Activated T-helper 9 cell treated with anti-CD3 and anti-CD28 coated beads, Interleukin-2, amount 50 U/mL, for 16 hours (primary cell): Measurements from ENCODE around the gene CRISPLD2.

ENCODE experiments used
- DNase-seq: peaks from one replicate; pipeline ENCODE4 v3.0.0-alpha.2; 2020; ENCODE audit warnings: low read depth

The CRISPLD2 gene

DNA sequence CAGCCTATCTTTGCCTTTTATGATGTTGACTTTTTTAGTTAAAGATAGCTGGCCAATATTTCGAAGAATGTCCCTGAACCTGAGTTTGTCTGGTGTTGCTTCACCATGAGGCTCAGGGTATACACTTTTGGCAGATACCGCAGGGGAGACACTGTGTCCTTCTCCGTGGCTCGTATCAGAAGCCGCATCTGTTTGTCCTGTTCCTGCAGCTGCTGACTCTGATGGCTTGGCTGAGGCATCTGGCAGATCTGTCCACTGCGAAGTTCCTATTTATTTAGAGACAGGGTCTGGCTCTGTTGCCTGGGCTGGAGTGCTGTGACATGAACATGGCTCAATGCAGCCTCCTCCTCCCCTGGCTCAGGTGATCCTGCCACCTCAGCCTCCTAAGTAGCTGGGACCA lies 93.5 kb downstream of the CRISPLD2 start:
- no peak for DNase-seq

DNA sequence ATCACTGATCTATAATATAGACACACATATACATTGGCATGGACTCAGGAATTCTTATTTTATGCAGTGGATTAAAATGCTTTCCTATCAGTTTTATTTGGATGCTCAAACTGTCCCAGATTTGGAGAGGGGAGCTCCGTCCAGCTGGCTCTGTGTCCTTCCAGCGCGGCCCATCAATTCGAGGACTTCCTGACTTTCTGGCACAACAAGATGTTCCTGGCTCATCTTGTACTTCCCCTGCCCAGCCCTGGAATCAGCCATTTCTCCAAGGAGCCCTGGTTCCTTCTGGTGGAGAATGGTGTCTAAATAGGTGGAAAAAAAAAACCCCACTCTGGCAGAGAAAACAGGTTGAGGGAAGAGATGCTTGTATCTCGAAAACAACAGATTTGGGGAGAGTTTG lies 94.5 kb downstream of the CRISPLD2 start:
- DNase-seq = no peak

DNA sequence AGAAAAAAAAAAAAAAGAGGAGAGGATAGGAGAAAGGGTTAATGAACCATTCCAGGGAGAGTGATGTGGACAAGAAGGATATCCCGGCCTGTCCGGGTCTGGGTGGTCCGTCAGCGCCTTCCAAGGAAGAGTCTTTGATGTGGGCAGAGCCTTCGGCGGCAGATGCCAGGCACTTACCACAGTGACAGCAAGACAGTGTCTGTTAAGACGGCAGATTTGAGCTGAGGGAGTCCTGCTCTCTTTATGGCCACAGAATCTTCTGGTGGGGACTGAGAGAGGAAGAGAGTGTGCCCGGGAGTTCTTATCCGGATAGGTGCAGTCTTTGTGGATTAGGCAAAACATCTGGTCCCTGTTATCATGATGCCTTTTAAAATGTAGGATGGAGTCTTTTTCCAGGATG lies 96.4 kb downstream of the CRISPLD2 start:
- no peak for DNase-seq

DNA sequence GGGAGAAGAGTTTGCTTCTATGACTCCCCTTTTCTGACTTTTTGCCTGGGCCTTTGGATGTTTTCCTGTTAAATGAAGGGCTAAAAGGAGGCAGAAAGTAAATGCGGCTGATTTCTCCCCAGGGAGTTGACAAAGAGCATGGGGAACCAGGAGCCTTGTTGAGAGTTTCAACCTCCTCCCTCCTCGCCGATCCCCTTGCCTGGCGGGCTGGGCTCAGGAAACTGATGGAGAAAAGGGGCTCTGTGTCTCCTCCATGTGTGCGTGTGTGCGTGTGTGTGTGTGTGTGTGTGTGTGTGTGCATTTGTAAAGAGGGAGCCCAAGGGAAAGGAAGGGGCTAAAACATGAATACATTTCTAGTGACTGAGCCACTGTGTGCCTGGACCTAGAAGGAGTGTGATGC lies 97.1 kb downstream of the CRISPLD2 start:
- no peak for DNase-seq

DNA sequence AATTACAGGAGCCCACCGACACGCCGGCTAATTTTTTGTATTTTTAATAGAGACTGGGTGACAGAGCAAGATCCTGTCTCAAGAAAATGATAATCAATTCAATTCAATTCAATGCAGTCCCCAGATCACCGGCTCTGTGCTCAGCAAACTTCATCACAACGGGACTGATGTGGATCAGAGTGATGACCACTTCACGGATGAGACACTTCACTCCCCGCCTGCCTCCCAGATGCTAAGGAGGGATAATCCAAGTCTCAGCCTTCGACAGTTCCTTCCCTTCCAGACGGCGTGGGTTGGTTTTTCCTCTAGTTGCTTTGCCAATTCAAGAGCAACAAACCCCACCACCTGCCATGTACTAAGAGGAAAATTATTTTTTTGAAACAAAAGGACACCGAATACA lies 97.7 kb downstream of the CRISPLD2 start:
- DNase-seq = no peak

DNA sequence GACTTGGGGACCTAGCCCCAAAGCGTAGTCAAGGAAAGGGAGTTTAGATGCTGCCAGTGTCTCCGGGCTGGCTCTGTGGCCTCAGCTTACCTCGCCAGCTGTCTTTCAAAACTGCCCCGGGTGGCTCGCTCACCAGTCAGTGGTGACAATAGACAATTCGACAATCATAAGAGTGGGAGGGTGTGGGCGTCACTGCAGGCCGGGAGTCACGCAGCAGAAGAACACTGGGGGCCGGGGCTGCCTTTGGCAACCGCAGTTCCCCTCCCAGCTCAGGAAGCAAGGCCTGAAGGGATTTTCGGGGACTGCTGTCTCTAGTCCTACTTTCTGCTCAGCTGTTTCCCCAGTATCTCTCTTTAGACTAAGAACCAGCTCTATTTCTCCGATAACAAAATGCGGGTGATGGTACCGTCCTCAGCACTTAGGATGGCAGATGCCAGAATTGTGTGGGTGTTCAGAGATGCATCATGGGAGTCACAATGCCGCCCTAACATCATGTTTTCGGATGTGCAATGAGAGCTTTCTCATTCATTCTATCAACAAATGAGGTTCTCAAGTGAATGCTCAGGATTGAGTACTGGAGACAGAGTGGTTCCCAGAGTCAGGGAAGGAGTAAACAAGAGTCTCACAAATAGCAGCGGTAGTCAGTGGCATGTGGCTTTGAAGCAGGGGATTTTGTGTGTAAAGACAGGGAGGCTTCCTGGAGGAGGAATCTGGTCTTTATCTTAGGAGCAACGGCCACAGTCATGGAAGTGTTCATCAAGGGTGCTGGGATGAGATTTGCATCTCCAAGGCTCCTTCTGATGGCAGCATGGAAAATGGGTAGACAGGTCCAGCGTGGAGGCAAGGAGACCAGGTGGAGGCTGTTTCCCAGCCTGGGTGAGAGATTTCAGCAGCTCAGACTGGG lies 98.5 kb downstream of the CRISPLD2 start:
- DNase-seq = no peak

DNA sequence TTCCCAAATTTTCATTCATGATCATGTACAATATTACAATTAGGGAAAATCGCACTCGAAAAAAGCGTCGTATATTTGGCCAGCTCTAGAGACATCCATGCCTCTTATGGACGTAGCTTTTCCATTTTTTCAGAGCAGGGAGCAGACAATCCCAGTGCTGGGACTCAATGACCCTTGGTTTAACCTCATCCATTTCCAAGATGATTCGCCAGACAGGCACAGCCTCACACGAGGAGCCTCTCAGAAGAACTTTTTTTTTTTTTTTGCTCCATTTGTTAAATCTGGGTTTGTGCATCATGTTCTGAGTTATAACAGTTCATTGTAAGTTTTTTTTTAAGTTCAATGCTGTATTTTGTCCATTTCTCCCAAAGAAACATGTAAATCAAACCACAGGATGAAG lies 99.5 kb downstream of the CRISPLD2 start:
- no peak for DNase-seq

DNA sequence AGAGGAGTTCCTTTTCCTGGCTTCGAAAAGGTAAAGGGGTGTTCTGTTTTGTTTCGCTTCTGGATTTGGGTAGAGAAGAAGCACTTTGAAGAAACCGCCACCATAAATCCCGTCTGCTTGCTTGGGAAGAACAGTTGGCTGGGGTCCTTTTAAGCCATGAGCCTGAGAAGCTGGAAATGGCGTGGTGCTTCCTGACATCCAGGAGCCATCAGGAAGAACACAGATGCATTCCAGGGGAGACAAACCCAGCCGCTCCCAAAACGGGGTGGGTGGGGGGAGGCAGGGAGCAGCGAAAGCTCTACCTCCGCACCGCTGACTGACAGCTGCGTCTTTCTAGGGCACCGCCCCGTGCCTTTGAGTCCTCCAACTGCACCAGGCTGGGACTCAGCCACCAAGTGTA lies 99.9 kb downstream of the CRISPLD2 start:
- no peak for DNase-seq

DNA sequence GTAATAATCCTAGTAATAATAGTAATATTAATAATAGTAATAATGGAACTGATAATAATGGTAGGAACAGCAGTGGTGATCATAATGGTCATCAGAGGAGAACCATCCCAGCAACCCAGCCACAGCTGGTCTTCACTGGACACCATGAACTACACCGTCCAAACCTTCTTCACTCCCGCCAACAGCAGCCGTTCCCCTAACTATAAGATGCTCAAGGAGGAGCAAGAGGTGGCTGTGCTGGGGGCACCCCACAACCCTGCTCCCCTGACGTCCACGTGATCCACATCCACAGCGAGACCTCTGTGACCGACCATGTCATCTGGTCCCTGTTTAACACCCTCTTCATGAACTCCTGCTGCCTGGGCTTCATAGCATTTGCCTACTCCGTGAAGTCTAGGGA lies 100.5 kb downstream of the CRISPLD2 start:
- no peak for DNase-seq

DNA sequence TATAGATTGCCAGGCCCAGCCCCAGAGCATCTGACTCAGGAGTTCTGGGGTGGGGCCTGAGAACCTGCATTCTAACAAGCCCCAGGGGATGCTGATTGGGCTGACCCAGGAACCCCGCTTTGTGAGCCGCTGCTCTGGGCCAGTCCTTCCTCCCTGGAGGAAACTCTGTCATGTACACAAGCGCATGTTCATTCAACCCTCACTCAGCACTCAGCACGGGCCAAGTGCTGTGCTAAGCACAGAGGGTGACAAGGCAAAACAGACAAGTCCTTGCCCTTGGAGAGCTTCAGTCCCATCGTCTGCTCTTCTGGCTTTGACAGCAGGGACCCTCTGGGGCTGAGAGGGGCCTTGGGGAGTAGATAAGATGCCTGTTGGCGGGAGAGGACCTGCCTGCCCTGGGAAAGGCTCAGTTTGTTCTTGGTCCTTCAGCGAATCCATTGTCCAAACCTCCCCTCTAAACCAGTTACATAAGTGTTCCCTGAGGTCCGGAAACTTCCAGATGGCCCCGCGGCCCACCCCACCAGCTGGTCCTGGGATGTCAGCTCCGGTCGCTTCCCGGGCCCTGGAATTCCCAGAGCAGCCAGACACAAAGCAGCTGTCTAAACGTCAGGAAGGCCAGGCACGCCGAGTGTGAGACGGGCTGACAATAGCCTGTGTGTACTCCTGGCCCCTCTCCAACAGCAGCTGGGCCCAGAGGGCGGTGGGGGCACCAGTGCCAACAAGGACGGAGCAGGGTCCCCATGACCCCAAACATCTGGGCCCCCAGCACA lies 102.8 kb downstream of the CRISPLD2 start:
- no peak for DNase-seq

DNA sequence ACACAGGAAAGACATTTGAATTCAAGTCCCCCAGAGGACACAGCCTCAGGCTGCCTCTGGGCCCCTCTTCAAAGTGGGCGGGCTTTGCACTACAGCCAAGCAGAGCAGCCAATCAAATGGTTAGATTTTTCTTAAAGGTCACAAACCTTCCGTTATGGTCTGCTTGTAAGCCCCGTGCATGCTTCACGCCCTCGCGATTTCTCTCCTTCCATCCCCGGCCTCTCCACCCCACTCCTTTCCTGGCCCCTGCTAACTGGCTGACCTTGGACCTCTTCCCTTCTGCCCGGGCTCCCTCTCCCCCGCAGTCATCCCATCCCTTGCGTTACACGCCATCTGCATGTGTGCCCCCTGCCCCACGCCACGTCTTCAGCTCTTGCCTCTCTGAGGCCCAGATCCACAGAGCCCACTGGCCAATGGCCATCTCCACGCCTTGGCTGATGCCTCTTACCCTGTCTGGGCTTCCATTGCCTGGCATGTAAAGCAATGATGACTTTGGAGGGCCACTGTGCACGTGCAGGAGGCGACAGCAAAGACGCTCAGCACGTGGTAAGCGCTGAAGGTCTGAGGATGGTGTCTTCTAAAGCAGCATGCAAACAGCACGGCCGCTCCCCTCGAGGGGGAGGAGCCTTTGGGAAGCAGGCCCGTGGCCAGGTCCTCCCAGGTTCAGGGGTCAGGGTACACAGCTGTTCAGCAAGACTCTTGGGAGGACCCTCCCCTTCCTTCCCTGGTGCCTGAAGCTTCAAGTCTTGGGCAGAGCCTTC lies 104.7 kb downstream of the CRISPLD2 start:
- DNase-seq = no peak

DNA sequence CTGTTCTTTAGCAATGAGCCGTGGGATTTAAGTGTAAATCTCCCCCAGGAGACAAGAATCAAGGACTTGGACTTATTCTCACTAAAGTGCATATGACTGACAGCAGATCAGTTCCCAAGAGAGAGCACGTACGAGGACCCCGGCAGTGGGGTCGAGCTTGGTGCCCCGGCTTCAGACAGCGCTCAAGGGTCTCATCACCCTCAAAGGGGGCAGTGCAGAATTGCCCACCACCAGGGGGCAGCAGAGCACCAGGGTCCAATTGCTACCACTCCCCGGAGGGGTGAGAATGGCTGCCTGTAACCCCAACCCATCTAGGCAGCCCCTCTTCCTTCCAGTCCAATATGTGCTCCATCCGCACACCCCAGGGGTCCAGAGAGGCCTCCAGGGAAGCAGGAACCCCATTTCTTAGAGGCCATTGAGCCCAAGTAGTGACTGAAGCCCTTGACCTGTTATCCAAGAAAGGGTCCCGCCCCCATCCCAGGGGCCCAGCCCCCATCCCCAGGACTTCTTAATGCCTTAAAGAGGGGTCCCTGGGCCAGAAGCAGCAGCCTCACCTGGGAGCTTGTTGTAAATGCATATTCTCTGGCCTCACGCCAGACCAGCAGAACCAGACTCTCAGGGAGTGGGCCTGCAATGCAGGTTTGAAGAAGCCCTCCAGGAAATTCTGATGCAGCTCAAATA lies 105.4 kb downstream of the CRISPLD2 start:
- peak; percentile 58 for DNase-seq

DNA sequence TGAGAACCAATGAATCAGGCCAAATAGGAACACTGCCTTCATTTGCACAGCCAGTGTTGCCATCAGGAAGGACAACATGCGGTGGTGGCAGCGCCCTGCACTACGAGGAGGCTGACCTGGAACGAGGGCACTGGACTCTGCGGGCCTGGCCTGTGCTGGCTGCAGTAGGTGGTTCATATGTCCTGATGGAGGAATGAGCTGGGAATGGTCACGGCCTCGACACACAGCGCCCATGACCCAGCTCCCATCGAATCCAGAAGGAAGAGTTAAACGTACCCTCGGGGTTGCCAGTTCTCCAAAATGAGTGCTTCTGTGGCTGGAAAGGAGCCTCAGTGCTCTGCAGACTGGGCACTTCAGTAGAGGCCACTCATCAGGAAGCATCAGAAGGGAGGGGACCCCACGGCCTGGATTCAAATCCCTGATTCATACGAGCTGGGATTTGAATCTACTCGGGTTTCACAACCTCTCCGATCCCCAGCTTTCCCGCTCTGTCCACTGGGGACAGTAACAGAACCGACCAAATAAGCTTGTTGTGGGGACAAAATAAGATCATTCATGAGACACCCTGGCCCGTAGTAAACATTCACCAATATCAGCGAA lies 106.1 kb downstream of the CRISPLD2 start:
- DNase-seq = no peak

DNA sequence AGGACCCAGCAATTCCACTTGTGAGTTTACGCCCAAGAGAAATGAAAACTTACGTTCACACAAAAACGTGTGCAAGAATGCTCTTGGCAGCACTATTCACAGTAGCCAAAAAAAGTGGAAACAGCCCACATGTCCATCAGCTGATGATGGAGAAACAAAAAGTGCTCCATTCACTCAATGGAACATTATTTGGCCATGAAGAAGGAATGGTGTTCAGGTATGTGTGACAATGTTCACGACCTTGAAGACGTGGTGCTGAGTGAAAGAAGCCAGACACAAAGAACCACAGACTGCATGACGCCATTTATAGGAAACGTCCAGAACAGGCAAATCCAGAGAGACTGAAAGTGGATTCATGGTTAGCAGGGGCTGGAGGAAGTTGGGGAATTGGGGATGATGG lies 106.7 kb downstream of the CRISPLD2 start:
- no peak for DNase-seq

DNA sequence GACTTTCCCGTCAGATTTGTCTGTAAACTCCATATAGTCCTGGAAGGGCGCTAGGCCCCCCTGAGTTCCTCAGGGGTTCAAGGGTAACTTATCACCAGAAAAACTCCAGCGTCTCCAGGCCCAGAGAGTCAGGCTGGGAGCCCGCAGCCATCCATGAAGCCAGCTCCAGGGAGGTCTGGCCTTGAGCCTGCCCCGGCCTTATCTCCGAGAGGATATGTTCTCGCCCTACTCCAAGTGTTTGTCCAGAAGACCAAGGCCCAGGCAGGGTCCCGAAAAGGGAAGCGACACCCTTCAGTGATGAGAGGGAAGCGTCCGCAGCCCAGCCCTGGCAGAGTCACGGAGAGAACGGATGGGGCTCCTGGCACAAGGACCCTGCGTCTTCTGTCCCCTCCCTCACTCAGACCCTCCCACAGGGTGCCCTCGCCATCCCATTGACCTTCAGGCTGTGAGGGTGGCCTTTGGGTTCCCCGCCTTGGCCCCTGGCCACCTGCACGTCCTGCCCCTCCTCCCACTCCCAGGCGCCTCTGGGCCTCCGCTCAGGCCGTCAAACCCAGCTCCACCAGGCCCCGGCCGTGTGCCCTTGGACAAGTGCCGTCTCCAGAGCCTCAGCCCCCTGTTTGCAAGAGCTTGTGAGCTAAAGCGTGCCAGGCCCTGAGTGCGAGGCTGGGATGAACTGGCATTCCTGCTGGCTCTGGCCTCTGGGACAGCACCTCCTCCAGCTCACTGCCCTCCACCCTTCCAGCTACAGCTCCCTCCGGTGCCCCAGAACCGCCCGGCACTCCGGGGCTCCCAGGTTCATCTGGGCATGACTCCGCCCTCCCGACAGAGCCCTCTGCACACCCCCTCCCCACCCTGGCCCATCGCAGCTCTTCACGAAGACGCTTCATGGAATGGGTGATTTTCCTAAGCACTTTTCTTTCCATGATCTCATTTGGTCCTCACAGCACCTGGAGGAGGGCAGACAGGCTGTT lies 108.1 kb downstream of the CRISPLD2 start:
- DNase-seq = no peak

DNA sequence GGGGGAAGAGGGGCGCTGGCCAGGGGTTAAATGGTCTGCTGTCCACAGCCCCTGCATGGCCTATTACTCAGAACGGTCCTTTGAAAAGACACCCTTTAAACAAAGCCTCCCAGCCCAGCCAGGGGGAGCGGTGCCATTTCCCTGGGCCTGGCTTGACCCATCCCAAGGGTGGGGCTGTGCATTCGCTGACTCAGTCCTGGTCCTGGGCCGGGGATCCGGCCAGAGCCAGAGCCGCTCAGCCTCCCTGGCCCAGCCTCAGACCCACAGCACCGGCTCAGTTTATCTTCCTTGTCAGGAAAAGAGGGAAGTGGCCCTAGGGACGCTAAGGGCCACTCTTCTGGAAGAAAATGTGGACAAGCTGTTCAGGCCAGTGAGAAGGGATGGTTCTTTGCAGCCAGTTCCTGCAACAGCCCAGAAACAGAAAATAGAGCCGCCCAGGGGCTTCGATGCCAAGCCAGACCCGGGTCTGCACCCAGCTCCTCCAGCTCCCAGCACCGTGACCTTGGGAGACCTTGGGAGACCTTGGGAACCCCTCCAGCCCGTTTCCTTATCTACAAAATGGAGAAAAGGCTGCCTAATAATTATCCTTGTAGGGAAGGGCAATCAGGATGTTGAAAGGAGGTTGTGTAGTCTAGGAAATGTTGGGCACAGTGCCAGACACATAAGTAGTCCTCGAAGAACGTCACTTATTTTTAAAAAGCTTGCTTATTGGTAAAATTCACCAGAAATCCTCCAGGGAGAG lies 109.1 kb downstream of the CRISPLD2 start:
- DNase-seq = no peak

DNA sequence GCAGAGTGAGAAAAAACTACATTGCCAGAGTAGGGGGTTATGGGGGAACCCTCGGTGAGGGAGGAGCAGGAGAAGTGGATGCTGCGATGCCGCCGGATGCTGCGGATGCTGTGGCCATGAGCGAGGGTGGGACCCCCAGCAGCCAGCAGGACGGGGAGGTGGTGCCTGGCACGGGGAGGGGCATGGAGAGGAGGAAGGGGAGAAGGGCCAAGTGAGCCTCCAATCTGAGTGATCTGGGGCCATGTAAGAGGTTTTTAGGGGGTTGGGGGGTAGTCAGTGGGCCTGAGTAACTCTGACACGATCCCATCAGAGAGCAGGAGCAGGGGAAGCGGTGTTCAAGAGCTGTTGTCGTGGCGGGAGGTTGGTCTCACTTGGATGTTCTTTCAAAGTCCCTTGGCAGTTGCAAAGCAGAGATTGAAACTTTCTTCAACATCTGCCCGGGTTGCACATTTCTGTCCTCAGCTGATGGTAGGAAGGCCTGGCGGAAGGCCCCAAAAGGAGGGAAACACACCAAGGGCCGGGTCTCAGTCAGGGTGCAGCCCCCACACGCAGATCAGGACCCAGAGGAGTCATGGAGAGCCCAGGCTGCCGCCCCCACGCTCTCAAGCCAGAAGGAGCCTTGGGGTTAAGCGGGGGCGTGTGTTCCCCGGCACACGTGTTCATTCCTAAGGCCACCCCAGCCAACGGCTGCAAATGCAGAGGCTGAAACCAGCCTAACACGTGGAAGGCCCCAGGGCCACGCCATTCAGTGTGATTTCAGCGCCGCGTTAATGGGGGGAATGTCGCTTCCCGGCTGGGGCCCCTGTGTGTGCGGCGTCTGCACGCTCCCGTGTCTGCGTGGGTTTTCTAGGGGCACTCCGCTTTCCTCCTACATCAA lies 109.9 kb downstream of the CRISPLD2 start:
- DNase-seq = no peak

DNA sequence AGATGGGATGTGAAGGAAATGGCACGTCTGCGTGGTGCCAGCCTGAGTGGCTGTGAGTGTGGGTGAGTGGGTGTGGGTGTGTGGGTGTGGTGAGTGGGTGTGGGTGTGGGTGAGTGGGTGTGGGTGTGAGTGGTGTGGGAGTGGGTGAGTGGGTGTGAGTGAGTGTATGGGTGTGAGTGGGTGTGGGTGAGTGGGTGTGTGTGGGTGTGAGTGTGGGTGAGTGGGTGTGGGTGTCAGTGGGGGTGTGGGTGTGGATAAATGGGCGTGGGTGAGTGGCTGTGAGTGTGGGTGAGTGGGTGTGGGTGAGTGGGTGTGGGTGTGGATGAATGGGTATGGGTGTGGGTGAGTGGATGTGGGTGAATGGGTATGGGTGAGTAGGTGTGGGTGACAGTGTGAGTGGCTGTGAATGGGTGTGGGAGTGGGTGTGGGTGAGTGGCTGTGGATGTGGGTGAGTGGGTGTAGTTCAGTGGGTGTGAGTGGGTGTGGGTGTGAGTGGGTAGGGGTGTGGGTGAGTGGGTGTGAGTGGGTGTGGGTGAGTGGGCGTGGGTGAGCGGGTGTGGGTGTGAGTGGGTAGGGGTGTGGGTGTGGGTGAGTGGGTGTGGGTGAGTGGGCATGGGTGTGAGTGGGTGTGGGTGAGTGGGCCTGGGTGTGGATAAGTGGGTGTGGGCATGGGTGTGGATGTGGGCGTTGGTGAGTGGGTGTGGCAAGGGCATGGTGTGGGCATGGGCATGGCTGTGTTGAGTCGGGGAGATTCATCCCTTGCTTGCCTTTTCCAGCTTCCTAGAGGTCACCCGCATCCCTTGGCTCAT lies 110.7 kb downstream of the CRISPLD2 start:
- DNase-seq = no peak
